Lung (tissue), 12 donors: ENCODE results near the gene ZCCHC2. TPM values are rescaled to one million over a fixed set of nuclear protein-coding genes. Genes with fewer than 3 reads are reported as not detected.

ENCODE experiments used
- ATAC-seq: fragments of 200-7000 bp; cut with Tn5 transposase; one replicate; pipeline ENCODE4 v1.9.1; 2020; ENCODE audit warnings: moderate number of reproducible peaks; ENCODE audit not compliant: insufficient read depth, low FRiP score
- DNase-seq, 3 donors: peaks; one replicate each; pipeline ENCODE4 v3.0.0-alpha.2; 2013 to 2017
- H3K27ac ChIP-seq, 2 donors: one replicate each; pipeline ENCODE4 v1.5.1; 2013; ENCODE audit warnings: mild to moderate bottlenecking in 2 of 2, moderate library complexity in 2 of 2, control low read depth in 1 of 2, inconsistent platforms in 1 of 2, low read depth in 1 of 2, low read length in 1 of 2
- H3K27me3 ChIP-seq, 3 donors: one replicate each; pipeline ENCODE4 v1.5.1; 2013; ENCODE audit warnings: low read length in 2 of 3; ENCODE audit not compliant: control insufficient read depth in 3 of 3, insufficient read depth in 3 of 3
- H3K36me3 ChIP-seq, 4 donors: one replicate each; pipeline ENCODE4 v1.5.1; 2013; ENCODE audit warnings: low read length in 4 of 4, mild to moderate bottlenecking in 1 of 4, moderate library complexity in 1 of 4; ENCODE audit not compliant: control insufficient read depth in 4 of 4, insufficient read depth in 4 of 4
- H3K4me1 ChIP-seq, 5 donors: one replicate each; pipeline ENCODE4 v1.5.1; 2013; ENCODE audit warnings: low read length in 5 of 5, mild to moderate bottlenecking in 2 of 5, moderate library complexity in 1 of 5; ENCODE audit not compliant: control insufficient read depth in 5 of 5, insufficient read depth in 5 of 5
- H3K4me3 ChIP-seq: one replicate; pipeline ENCODE4 v1.5.1; 2013; ENCODE audit warnings: mild to moderate bottlenecking, control low read depth, moderate library complexity
- H3K9ac ChIP-seq, 2 donors: one replicate each; pipeline ENCODE4 v1.5.1; 2013; ENCODE audit warnings: low read length in 2 of 2, control low read depth in 1 of 2; ENCODE audit not compliant: insufficient read depth in 1 of 2
- H3K9me3 ChIP-seq, 4 donors: one replicate each; pipeline ENCODE4 v1.5.1; 2013; ENCODE audit warnings: low read length in 3 of 4, mild to moderate bottlenecking in 1 of 4, moderate library complexity in 1 of 4; ENCODE audit not compliant: control insufficient read depth in 4 of 4, insufficient read depth in 3 of 4
- CTCF ChIP-seq: IDR thresholded peaks from 2 replicates; pipeline ENCODE4 v1.5.1; 2012; ENCODE audit warnings: mild to moderate bottlenecking; ENCODE audit errors: control extremely low read depth, extremely low read depth
- WGBS, 2 donors: extraction: QIAGEN DNeasy Blood & Tissue Kit; methylation state at CpG; one replicate each; pipeline ENCODE4 v1.1.7; 2013; 5-methylcytosine and 5-hydroxymethylcytosine counted together
- polyA plus RNA-seq, 2 donors: library from polyadenylated mRNA; stranded (reverse); fragments of 200-250 nt; gene quantifications; one replicate each; pipeline ENCODE4 v1.2.1, GENCODE V29; 2013
- total RNA-seq, 2 donors: library from RNA; depleted of rRNA in 1 of 2; stranded (reverse); fragments of >200 nt in 1 of 2; gene quantifications; one replicate each; pipeline ENCODE4 v1.2.1, GENCODE V29; 2014 to 2021
- donor health status: control.
- donor health status: control.
- donor health status: Bipolar disorder and iron deficiency.
- donor health status: healthy.
- donor health status: DM: yes; HTN: yes; CAD: no.

ZCCHC2 gene
- total and polyA plus RNA-seq, 4 donors: 9.3 to 33.9 (median 18.6) TPM

GRCh38 chr18:62554061-62554815, 31.4 kb downstream of the ZCCHC2 start:
- H3K36me3 ChIP-seq: peaks cover 8 to 35% (median 22%) of the 10 kb centered on the region in 4 donors

GRCh38 chr18:62555135-62555534, 32.3 kb downstream of the ZCCHC2 start:
- peaks cover 0 to 8% (median 0%) of the 10 kb centered on the region in 5 donors for H3K4me1 ChIP-seq
- H3K9me3 ChIP-seq: no peaks in the 10 kb centered on the region
- TF ChIP-seq CTCF: no peak
- H3K4me3 ChIP-seq: no peak overlapping the region
- H3K27ac ChIP-seq: no peak overlapping the region
- no peaks in the 10 kb centered on the region for H3K27me3 ChIP-seq
- DNase-seq: no peak
- 80 to 92% methylated on average over 3 of the region's 3 CpGs for WGBS, 2 donors
- ATAC-seq: no peak
- H3K9ac ChIP-seq: no peak overlapping the region
- peaks cover 8 to 38% (median 22%) of the 10 kb centered on the region in 4 donors for H3K36me3 ChIP-seq

More at GRCh38 chr18:62554061-62554815, 31.4 kb downstream of the ZCCHC2 start:
- no peak for DNase-seq
- TF ChIP-seq CTCF: no peak
- ATAC-seq: no peak
- H3K9ac ChIP-seq: no peak overlapping the region
- peaks cover 0 to 8% (median 0%) of the 10 kb centered on the region in 5 donors for H3K4me1 ChIP-seq
- H3K27ac ChIP-seq: no peak overlapping the region
- H3K27me3 ChIP-seq: no peaks in the 10 kb centered on the region
- no peak overlapping the region for H3K4me3 ChIP-seq
- WGBS, 2 donors: 63 to 73% methylated on average over 6 of the region's 6 CpGs
- no peaks in the 10 kb centered on the region for H3K9me3 ChIP-seq

GRCh38 chr18:62556397-62556796, 33.6 kb downstream of the ZCCHC2 start:
- H3K36me3 ChIP-seq: peaks cover 8 to 33% (median 21%) of the 10 kb centered on the region in 4 donors
- 76 to 80% methylated on average over 4 of the region's 4 CpGs for WGBS, 2 donors
- no peak for TF ChIP-seq CTCF

More at GRCh38 chr18:62556397-62556796, 33.6 kb downstream of the ZCCHC2 start:
- no peaks in the 10 kb centered on the region for H3K9me3 ChIP-seq
- no peak for DNase-seq
- no peak overlapping the region for H3K27ac ChIP-seq
- no peak overlapping the region for H3K4me3 ChIP-seq
- H3K27me3 ChIP-seq: no peaks in the 10 kb centered on the region
- H3K9ac ChIP-seq: no peak overlapping the region
- ATAC-seq: no peak
- peaks cover 0 to 8% (median 0%) of the 10 kb centered on the region in 5 donors for H3K4me1 ChIP-seq
